WTC11 (cell line): ENCODE results near the gene CCNG1. TPM values are rescaled to one million over a fixed set of nuclear protein-coding genes. Genes with fewer than 3 reads are reported as not detected.

Experiments
- ATF1 ChIP-seq: sonication (generic); formaldehyde crosslinking; IDR thresholded peaks from 2 replicates; pipeline ENCODE4 v1.8.1; 2023; ENCODE audit warnings: mild to moderate bottlenecking, moderate library complexity, missing genetic modification reagents
- GABPB1 ChIP-seq: sonication (generic); formaldehyde crosslinking; IDR thresholded peaks from 2 replicates; pipeline ENCODE4 v1.8.1; 2023; ENCODE audit warnings: mild to moderate bottlenecking, missing genetic modification reagents
- GRHL2 ChIP-seq: fragments of 250-450 bp; sonication (Bioruptor Pico); IDR thresholded peaks from 2 replicates; pipeline ENCODE4 v1.8.0; 2022; ENCODE audit warnings: mild to moderate bottlenecking, moderate library complexity; ENCODE audit not compliant: insufficient replicate concordance, severe bottlenecking
- GTF2I ChIP-seq: fragments of 250-450 bp; sonication (Bioruptor Pico); conservative IDR thresholded peaks from 2 replicates; pipeline ENCODE4 v1.4.0; 2021; ENCODE audit warnings: mild to moderate bottlenecking
- IRF2 ChIP-seq: sonication (generic); formaldehyde crosslinking; IDR thresholded peaks from 2 replicates; pipeline ENCODE4 v1.8.0; 2022; ENCODE audit warnings: low read depth, missing genetic modification reagents, borderline replicate concordance
- NFYB ChIP-seq: sonication (generic); formaldehyde crosslinking; conservative IDR thresholded peaks from 2 replicates; pipeline ENCODE4 v1.8.0; 2022; ENCODE audit warnings: low read depth, missing genetic modification reagents
- NR1H2 ChIP-seq: sonication (generic); formaldehyde crosslinking; IDR thresholded peaks from 2 replicates; pipeline ENCODE4 v1.9.0; 2021; ENCODE audit warnings: mild to moderate bottlenecking, moderate library complexity, missing genetic modification reagents
- NR3C1 ChIP-seq: sonication (generic); formaldehyde crosslinking; conservative IDR thresholded peaks from 2 replicates; pipeline ENCODE4 v1.8.1; 2023; ENCODE audit warnings: low read depth, mild to moderate bottlenecking, missing genetic modification reagents
- PRRX2 ChIP-seq: fragments of 250-450 bp; sonication (Bioruptor Pico); IDR thresholded peaks from 2 replicates; pipeline ENCODE4 v1.8.0; 2021; ENCODE audit warnings: mild to moderate bottlenecking
- TCF7 ChIP-seq: sonication (generic); formaldehyde crosslinking; IDR thresholded peaks from 2 replicates; pipeline ENCODE4 v1.8.0; 2022; ENCODE audit warnings: mild to moderate bottlenecking, low read depth, missing genetic modification reagents, moderate library complexity
- TEAD1 ChIP-seq: sonication (generic); formaldehyde crosslinking; IDR thresholded peaks from 2 replicates; pipeline ENCODE4 v1.8.0; 2022; ENCODE audit warnings: mild to moderate bottlenecking, missing genetic modification reagents
- TEAD4 ChIP-seq: sonication (generic); formaldehyde crosslinking; IDR thresholded peaks from 2 replicates; pipeline ENCODE4 v1.8.0; 2022; ENCODE audit warnings: mild to moderate bottlenecking, missing genetic modification reagents
- ZNF121 ChIP-seq: sonication (generic); formaldehyde crosslinking; IDR thresholded peaks from 2 replicates; pipeline ENCODE4 v1.8.0; 2023; ENCODE audit warnings: missing genetic modification reagents
- ZNF219 ChIP-seq: sonication (generic); formaldehyde crosslinking; IDR thresholded peaks from 2 replicates; pipeline ENCODE4 v1.8.0; 2023; ENCODE audit warnings: missing genetic modification reagents, mild to moderate bottlenecking, borderline replicate concordance
- total RNA-seq: library from RNA; stranded (reverse); gene quantifications from 3 replicates; pipeline ENCODE4 v1.2.3, GENCODE V29; 2021
- TF ChIP-seq, protein P1 (sequence below): fragments of 250-450 bp; sonication (Bioruptor Pico); IDR thresholded peaks from 2 replicates; pipeline ENCODE4 v1.8.0; 2021; ENCODE audit warnings: mild to moderate bottlenecking
- TF ChIP-seq, protein P2 (sequence below): fragments of 250-450 bp; sonication (Bioruptor Pico); IDR thresholded peaks from 2 replicates; pipeline ENCODE4 v1.9.0; 2021; ENCODE audit warnings: mild to moderate bottlenecking, borderline replicate concordance
- TF ChIP-seq, protein P3 (sequence below): sonication (generic); formaldehyde crosslinking; conservative IDR thresholded peaks from 2 replicates; pipeline ENCODE4 v1.8.1; 2022; ENCODE audit warnings: mild to moderate bottlenecking, missing genetic modification reagents
- TF ChIP-seq, protein P4 (sequence below): sonication (generic); formaldehyde crosslinking; IDR thresholded peaks from 2 replicates; pipeline ENCODE4 v1.8.1; 2023; ENCODE audit warnings: mild to moderate bottlenecking, missing genetic modification reagents, borderline replicate concordance
- TF ChIP-seq, protein P5 (sequence below): fragments of 250-450 bp; sonication (Bioruptor Pico); IDR thresholded peaks from 2 replicates; pipeline ENCODE4 v2.1.2; 2022; ENCODE audit warnings: mild to moderate bottlenecking, moderate library complexity
- TF ChIP-seq, protein P6 (sequence below): sonication (generic); formaldehyde crosslinking; IDR thresholded peaks from 2 replicates; pipeline ENCODE4 v1.8.1; 2022; ENCODE audit warnings: low read depth, mild to moderate bottlenecking, moderate library complexity, missing genetic modification reagents, borderline replicate concordance
- TF ChIP-seq, protein P7 (sequence below): sonication (generic); formaldehyde crosslinking; IDR thresholded peaks from 2 replicates; pipeline ENCODE4 v1.8.1; 2023; ENCODE audit warnings: mild to moderate bottlenecking, missing genetic modification reagents
- TF ChIP-seq, protein P8 (sequence below): sonication (generic); formaldehyde crosslinking; IDR thresholded peaks from 2 replicates; pipeline ENCODE4 v1.8.0; 2023; ENCODE audit warnings: missing genetic modification reagents

CCNG1 gene
- total RNA-seq, 1 experiment from 2014 or later: 433 TPM

DNA sequence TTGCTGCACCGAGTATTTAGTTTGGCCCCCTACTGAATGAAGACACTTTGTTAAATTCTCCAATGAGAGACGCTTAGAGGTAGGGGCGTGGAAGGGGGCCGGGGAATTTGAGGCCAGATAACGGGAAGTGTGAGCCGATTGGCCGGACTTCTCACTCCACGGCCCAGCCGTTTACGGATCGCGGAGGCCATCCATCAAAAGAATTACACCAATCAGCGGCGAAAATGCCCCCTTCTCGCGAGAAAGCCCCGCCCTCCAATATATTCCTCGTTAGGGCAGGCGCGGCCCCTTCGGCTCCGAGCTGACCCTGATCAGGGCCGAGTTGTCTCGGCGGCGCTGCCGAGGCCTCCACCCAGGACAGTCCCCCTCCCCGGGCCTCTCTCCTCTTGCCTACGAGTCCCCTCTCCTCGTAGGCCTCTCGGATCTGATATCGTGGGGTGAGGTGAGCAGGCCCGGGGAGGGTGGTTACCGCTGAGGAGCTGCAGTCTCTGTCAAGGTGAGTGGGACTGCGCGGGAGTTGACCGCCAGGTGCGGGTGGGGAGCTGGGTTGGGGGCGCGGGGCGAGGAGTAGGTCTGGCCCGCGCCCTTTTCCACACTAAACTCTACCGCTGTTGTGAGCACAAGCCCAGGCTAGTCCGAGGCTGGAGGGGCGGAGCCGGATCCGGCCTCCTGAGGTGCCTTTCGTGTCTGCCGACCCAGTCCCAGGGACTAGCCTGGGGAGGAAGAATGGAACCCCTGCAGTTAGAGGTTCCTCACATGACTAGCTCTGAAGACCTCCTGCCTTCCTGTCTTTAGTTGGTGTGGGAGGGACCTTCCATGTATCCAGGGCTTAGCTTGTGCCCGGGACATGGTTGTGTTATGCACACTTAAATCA lies at the start of gene CCNG1 (continued):
- TF ChIP-seq, protein P1, sequence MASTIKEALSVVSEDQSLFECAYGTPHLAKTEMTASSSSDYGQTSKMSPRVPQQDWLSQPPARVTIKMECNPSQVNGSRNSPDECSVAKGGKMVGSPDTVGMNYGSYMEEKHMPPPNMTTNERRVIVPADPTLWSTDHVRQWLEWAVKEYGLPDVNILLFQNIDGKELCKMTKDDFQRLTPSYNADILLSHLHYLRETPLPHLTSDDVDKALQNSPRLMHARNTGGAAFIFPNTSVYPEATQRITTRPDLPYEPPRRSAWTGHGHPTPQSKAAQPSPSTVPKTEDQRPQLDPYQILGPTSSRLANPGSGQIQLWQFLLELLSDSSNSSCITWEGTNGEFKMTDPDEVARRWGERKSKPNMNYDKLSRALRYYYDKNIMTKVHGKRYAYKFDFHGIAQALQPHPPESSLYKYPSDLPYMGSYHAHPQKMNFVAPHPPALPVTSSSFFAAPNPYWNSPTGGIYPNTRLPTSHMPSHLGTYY (CRISPR knock-in tag): no peak
- TF ChIP-seq, protein P2, sequence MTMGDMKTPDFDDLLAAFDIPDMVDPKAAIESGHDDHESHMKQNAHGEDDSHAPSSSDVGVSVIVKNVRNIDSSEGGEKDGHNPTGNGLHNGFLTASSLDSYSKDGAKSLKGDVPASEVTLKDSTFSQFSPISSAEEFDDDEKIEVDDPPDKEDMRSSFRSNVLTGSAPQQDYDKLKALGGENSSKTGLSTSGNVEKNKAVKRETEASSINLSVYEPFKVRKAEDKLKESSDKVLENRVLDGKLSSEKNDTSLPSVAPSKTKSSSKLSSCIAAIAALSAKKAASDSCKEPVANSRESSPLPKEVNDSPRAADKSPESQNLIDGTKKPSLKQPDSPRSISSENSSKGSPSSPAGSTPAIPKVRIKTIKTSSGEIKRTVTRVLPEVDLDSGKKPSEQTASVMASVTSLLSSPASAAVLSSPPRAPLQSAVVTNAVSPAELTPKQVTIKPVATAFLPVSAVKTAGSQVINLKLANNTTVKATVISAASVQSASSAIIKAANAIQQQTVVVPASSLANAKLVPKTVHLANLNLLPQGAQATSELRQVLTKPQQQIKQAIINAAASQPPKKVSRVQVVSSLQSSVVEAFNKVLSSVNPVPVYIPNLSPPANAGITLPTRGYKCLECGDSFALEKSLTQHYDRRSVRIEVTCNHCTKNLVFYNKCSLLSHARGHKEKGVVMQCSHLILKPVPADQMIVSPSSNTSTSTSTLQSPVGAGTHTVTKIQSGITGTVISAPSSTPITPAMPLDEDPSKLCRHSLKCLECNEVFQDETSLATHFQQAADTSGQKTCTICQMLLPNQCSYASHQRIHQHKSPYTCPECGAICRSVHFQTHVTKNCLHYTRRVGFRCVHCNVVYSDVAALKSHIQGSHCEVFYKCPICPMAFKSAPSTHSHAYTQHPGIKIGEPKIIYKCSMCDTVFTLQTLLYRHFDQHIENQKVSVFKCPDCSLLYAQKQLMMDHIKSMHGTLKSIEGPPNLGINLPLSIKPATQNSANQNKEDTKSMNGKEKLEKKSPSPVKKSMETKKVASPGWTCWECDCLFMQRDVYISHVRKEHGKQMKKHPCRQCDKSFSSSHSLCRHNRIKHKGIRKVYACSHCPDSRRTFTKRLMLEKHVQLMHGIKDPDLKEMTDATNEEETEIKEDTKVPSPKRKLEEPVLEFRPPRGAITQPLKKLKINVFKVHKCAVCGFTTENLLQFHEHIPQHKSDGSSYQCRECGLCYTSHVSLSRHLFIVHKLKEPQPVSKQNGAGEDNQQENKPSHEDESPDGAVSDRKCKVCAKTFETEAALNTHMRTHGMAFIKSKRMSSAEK (CRISPR knock-in tag): peak; percentile 73; the same call in 1 of the 2 replicates
- TF ChIP-seq GABPB1 (CRISPR knock-in tag) (peak; percentile 46; the same call in 1 of the 2 replicates), GTF2I (CRISPR knock-in tag) (no peak), ZNF121 (CRISPR knock-in tag) (no peak), GRHL2 (CRISPR knock-in tag) (no peak), ATF1 (no peak), NR3C1 (CRISPR knock-in tag) (no peak), TCF7 (CRISPR knock-in tag) (no peak), ZNF219 (CRISPR knock-in tag) (peak; percentile 22; the same call in 1 of the 2 replicates), NFYB (peak; percentile 71), NR1H2 (CRISPR knock-in tag) (no peak), TEAD1 (CRISPR knock-in tag) (peak; percentile 50; the same call in 1 of the 2 replicates), IRF2 (CRISPR knock-in tag) (no peak), PRRX2 (CRISPR knock-in tag) (no peak), TEAD4 (CRISPR knock-in tag) (no peak)
- TF ChIP-seq, protein P3, sequence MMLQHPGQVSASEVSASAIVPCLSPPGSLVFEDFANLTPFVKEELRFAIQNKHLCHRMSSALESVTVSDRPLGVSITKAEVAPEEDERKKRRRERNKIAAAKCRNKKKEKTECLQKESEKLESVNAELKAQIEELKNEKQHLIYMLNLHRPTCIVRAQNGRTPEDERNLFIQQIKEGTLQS (CRISPR knock-in tag): no peak
- TF ChIP-seq, protein P4, sequence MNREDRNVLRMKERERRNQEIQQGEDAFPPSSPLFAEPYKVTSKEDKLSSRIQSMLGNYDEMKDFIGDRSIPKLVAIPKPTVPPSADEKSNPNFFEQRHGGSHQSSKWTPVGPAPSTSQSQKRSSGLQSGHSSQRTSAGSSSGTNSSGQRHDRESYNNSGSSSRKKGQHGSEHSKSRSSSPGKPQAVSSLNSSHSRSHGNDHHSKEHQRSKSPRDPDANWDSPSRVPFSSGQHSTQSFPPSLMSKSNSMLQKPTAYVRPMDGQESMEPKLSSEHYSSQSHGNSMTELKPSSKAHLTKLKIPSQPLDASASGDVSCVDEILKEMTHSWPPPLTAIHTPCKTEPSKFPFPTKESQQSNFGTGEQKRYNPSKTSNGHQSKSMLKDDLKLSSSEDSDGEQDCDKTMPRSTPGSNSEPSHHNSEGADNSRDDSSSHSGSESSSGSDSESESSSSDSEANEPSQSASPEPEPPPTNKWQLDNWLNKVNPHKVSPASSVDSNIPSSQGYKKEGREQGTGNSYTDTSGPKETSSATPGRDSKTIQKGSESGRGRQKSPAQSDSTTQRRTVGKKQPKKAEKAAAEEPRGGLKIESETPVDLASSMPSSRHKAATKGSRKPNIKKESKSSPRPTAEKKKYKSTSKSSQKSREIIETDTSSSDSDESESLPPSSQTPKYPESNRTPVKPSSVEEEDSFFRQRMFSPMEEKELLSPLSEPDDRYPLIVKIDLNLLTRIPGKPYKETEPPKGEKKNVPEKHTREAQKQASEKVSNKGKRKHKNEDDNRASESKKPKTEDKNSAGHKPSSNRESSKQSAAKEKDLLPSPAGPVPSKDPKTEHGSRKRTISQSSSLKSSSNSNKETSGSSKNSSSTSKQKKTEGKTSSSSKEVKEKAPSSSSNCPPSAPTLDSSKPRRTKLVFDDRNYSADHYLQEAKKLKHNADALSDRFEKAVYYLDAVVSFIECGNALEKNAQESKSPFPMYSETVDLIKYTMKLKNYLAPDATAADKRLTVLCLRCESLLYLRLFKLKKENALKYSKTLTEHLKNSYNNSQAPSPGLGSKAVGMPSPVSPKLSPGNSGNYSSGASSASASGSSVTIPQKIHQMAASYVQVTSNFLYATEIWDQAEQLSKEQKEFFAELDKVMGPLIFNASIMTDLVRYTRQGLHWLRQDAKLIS (CRISPR knock-in tag): no peak; the same call in 1 of the 2 replicates
- TF ChIP-seq, protein P5, sequence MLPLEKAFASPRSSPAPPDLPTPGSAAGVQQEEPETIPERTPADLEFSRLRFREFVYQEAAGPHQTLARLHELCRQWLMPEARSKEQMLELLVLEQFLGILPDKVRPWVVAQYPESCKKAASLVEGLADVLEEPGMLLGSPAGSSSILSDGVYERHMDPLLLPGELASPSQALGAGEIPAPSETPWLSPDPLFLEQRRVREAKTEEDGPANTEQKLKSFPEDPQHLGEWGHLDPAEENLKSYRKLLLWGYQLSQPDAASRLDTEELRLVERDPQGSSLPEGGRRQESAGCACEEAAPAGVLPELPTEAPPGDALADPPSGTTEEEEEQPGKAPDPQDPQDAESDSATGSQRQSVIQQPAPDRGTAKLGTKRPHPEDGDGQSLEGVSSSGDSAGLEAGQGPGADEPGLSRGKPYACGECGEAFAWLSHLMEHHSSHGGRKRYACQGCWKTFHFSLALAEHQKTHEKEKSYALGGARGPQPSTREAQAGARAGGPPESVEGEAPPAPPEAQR: no peak
- TF ChIP-seq, protein P6, sequence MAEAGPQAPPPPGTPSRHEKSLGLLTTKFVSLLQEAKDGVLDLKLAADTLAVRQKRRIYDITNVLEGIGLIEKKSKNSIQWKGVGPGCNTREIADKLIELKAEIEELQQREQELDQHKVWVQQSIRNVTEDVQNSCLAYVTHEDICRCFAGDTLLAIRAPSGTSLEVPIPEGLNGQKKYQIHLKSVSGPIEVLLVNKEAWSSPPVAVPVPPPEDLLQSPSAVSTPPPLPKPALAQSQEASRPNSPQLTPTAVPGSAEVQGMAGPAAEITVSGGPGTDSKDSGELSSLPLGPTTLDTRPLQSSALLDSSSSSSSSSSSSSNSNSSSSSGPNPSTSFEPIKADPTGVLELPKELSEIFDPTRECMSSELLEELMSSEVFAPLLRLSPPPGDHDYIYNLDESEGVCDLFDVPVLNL (CRISPR knock-in tag): no peak
- TF ChIP-seq, protein P7, sequence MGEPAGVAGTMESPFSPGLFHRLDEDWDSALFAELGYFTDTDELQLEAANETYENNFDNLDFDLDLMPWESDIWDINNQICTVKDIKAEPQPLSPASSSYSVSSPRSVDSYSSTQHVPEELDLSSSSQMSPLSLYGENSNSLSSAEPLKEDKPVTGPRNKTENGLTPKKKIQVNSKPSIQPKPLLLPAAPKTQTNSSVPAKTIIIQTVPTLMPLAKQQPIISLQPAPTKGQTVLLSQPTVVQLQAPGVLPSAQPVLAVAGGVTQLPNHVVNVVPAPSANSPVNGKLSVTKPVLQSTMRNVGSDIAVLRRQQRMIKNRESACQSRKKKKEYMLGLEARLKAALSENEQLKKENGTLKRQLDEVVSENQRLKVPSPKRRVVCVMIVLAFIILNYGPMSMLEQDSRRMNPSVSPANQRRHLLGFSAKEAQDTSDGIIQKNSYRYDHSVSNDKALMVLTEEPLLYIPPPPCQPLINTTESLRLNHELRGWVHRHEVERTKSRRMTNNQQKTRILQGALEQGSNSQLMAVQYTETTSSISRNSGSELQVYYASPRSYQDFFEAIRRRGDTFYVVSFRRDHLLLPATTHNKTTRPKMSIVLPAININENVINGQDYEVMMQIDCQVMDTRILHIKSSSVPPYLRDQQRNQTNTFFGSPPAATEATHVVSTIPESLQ: no peak
- TF ChIP-seq, protein P8, sequence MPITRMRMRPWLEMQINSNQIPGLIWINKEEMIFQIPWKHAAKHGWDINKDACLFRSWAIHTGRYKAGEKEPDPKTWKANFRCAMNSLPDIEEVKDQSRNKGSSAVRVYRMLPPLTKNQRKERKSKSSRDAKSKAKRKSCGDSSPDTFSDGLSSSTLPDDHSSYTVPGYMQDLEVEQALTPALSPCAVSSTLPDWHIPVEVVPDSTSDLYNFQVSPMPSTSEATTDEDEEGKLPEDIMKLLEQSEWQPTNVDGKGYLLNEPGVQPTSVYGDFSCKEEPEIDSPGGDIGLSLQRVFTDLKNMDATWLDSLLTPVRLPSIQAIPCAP: no peak
